SH-SY5Y (cell line): ENCODE results near the gene MAN2B2.

Experiments
- GATA2 ChIP-seq: IDR thresholded peaks from 2 replicates; pipeline ENCODE4 v1.6.1; 2011; ENCODE audit warnings: mild to moderate bottlenecking, low read depth, low read length
- GATA3 ChIP-seq: IDR thresholded peaks from 2 replicates; pipeline ENCODE4 v1.6.1; 2011; ENCODE audit warnings: low read depth, mild to moderate bottlenecking, low read length, moderate library complexity

DNA sequence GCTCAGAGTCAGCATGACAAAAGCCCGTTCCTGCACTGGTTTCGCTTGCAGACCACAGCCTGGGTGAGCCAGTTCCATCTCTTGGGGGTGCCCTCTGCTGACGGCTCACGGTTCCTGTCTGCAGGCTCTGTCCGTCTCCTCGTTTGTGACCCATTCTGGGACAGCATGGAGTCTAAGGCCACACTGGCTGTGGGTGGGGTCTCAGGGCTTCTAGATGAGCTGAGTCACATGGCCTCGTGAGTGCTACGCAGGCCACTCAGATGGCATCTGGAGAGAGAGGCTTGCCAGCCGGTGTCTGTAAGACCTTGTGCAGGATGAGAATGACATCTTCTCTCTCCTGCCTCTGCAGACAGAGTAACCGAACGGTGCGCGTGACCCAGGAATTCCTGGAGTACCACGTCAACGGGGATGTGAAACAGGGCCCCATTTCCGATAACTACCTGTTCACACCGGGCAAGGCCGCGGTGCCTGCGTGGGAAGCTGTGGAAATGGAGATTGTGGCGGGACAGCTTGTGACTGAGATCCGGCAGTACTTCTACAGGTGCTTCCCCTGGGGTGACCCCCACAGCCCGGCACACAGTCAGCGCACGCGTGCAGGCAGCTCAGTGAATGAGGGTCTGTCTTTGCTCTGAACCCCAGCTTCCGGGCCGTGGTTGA lies 33.9 kb downstream of the MAN2B2 start:
- TF ChIP-seq GATA3, result no peak
- no peak for TF ChIP-seq GATA2
